Stomach (tissue), 4 donors: ENCODE results near the gene DCLRE1A.

Source experiments
- EP300 ChIP-seq: sonication (generic); formaldehyde crosslinking; IDR thresholded peaks from one replicate; pipeline ENCODE4 v1.6.1; 2017; ENCODE audit warnings: antibody characterized with exemption
- POLR2A ChIP-seq, 4 donors: fragments of 450-650 bp; IDR thresholded peaks; one replicate each; pipeline ENCODE4 v1.6.1; 2016; ENCODE audit warnings: antibody characterized with exemption in 4 of 4, control low read depth in 2 of 4, mild to moderate bottlenecking in 1 of 4, moderate library complexity in 1 of 4
- POLR2AphosphoS5 ChIP-seq, 3 donors: sonication (generic); formaldehyde crosslinking; IDR thresholded peaks; one replicate each; pipeline ENCODE4 v1.6.1; 2016; ENCODE audit warnings: antibody characterized with exemption in 3 of 3
- TF ChIP-seq, protein P1 (sequence below), 7 experiments: fragments of 450-650 bp in 4 of 7; fragments of 200-600 bp in 3 of 7; sonication (generic) in 3 of 7; IDR thresholded peaks; one replicate each; pipeline ENCODE4 v1.5.1; 2016 to 2019; ENCODE audit warnings: antibody characterized with exemption in 7 of 7, control low read depth in 2 of 7, mild to moderate bottlenecking in 1 of 7

DNA sequence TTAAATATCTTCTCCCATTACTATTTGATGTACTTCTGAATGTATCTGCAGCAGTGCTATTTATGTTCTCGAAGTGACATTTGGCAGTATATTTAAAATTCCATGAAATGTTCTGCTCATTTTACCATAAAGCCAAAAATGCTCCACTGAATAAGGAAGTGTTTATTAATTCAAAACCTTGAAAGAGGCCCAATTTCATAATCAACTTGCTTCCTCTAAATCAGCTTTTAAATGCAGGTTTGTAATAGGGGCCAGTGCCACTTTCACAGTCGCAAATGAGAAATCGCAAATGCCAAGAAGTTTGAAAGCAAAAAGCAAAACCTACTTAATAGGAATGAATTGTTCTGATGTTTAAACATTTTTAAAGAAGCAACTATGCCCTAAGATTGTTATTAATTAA is 12.0 kb upstream of the DCLRE1A start:
- TF ChIP-seq EP300 = no peak
- TF ChIP-seq POLR2A (IDR thresholded peaks at IDR 0.05) = no peak
- TF ChIP-seq, protein P1, sequence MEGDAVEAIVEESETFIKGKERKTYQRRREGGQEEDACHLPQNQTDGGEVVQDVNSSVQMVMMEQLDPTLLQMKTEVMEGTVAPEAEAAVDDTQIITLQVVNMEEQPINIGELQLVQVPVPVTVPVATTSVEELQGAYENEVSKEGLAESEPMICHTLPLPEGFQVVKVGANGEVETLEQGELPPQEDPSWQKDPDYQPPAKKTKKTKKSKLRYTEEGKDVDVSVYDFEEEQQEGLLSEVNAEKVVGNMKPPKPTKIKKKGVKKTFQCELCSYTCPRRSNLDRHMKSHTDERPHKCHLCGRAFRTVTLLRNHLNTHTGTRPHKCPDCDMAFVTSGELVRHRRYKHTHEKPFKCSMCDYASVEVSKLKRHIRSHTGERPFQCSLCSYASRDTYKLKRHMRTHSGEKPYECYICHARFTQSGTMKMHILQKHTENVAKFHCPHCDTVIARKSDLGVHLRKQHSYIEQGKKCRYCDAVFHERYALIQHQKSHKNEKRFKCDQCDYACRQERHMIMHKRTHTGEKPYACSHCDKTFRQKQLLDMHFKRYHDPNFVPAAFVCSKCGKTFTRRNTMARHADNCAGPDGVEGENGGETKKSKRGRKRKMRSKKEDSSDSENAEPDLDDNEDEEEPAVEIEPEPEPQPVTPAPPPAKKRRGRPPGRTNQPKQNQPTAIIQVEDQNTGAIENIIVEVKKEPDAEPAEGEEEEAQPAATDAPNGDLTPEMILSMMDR (IDR thresholded peaks at IDR 0.05) = no peak
- no peak for TF ChIP-seq POLR2AphosphoS5 (IDR thresholded peaks at IDR 0.05)
